GM18868 (cell line): ENCODE data around the gene OBP2B.
"Not testable (repeated sequence)": the region's sequence is repeated elsewhere in the genome, so short reads cannot be mapped to it uniquely, and the experiment has no call there.

Source experiments
- ATAC-seq: cut with Tn5 transposase; IDR thresholded peaks from one replicate; pipeline ENCODE4 v1.9.1; 2021; ENCODE audit warnings: mild to moderate bottlenecking, moderate library complexity; ENCODE audit not compliant: unreplicated experiment

The OBP2B gene, protein sequence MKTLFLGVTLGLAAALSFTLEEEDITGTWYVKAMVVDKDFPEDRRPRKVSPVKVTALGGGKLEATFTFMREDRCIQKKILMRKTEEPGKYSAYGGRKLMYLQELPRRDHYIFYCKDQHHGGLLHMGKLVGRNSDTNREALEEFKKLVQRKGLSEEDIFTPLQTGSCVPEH

GRCh38 chr9:133208880-133209300 is at the start of gene OBP2B:
TSS of gene OBP2B (minus strand) at chr9:133209250. CDS start at chr9:133209199, 51 bp downstream.
- not testable (repeated sequence) for ATAC-seq

DNA sequence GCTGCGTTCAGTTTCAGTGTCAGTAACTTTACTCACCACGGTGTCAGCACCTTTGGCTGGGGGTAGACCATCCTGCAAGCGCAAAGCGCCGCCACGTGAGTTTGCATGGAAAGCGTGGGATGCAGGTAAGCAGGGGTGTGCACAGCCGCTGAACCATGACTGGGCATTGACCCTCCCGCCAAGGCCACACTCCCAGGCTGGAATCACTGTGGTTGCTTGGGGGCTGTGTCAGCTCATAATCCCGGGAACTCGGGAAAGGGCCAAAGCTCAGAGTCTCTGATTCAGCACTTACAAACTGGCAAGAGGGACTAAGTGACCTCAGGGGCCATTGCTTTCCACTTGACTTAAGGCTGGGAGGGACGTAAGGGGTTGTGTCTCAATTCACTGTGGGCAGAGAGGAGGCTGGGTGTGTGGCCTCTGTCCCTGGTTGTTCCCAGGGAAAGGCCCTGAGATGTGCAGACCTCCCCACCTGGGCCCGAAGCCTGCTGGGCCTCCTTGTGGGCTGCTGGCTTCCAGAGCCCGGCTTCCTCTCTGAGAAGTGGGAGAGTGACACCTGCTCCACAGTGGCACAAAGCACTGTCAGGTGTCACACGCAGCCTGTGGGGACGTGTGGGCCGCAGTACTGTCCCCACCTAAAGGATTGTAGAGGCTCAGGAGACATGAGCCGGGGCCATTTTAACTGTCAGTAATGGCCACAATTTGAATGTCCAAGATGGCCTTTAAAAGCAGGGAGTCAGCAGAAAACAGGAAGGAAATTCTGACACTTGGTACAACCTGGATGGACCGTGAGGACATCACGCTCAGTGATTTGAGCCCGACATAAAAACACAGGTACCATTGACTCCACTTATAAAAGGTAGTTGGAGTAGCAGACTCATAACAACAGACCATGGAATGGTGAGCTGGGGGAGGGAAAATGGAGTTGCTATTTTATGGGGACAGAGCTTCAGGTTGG is 49.3 kb upstream of the OBP2B start:
- no peak for ATAC-seq

DNA sequence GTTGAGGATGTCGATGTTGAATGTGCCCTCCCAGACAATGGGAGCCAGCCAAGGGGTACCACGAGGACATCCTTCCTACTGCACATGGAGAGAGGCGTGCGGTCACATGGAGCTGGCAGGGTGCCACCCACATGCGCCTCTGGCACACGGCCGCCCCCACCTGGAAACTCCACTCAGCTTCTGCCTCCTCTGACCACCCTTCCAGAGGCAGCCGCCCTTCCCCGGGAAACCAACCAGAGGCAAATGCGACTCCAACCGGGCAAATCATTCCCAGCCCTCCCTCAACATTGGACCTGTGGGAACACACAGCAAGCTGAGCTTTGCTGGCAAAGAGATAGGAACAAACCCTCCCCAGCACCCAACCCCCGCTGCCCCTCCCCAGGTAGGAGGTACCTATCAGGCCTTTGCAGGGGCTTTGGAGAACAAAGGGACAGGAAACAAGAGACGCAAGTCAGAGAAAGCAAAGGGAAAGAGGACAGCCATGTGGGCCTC is 48.5 kb upstream of the OBP2B start:
- ATAC-seq: no peak

GRCh38 chr9:133256686-133257091 is 47.6 kb upstream of the OBP2B start:
- ATAC-seq: no peak

DNA sequence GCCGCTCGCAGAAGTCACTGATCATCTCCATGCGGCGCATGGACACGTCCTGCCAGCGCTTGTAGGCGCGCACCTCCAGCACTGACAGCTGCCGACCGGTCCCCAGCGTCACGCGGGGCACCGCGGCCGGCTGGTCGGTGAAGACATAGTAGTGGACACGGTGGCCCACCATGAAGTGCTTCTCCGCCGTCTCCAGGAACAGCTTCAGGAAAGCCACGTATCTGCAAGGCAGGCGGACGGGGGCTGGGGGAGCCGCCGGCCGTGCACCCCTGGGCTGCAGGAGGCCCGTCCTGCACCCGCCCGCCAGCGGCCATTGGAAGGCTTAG is 47.0 kb upstream of the OBP2B start:
- no peak for ATAC-seq

- ATAC-seq: no peak
Observed at GRCh38 chr9:133255371-133256135, 46.5 kb upstream of the OBP2B start.

- ATAC-seq: no peak
Observed at GRCh38 chr9:133254471-133254870, 45.4 kb upstream of the OBP2B start.

DNA sequence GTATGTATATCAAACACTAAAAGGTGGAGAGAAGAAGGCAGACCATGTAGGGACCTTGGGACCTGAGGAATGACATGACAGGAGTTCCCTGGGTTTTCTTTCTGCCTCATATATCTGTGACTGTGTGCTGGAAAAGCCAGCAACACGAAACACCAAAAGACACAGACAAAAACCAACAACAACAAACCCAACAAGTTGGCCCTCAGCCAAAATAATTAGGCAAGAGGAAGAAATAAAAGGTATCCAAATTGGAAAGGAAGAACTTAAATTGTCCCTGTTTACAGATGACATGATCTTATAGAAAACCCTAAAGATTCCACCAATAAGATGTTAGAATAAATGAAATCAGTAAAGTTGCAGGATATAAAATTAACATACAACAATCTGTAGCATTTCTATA is 44.2 kb upstream of the OBP2B start:
- no peak for ATAC-seq

DNA sequence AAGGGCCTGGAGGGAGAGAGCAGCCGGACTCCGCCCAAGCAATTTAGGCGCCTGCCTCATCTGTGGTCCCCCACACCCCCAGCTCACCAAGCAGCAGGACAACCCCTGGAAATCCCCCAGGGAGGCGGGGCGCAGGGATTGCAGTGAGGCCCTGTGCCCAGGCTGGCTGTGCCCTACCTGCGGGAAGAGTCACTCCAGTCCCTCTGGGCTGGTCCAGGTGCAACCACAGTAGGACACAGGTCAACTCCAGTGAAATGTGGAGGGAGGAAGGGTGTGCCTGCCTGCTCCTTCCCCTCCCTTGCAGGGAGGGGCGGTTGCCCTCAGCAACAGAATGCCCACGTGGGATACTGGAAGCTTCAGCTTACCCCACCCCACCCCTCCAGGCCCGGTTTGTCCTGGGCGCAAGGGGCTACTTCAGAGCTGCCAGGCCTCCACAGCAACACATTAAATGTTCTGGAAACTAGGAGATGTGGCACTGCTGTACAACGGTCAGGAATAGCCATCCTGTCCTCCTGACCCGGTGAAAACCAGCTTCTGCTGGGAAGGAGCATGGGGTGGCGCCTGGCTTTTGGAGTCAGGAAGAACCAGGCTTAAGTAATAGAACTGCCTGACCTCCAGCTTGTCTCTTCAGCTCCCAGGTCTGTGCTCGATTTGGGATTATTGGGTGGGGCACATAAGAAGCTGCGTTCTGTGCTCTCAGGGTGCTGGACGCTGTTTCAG is 43.4 kb upstream of the OBP2B start:
- no peak for ATAC-seq

DNA sequence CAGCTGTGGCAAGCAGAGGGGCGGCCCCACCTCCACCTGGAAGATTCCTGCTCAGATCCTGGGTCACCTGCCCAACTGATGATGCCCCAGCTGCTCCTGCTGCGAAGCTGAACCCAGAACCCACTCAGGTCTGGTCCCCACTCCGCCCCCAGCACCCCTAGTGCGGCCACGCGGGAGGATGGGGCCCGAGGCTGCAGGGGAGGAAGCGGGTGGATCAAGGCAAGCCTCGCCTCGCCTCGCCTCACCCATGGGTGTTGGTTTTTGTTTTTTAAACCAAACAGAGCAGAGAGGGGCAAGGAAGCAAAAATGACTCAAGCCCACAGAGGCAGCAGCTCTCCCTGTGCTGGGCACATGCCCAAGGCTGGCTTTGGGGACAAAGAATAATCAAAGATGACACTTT is 42.7 kb upstream of the OBP2B start:
- no peak for ATAC-seq

- ATAC-seq: not testable (repeated sequence)
Observed at GRCh38 chr9:133251221-133251620, 42.2 kb upstream of the OBP2B start.

- ATAC-seq: no peak
Observed at GRCh38 chr9:133250741-133251170, 41.7 kb upstream of the OBP2B start.

DNA sequence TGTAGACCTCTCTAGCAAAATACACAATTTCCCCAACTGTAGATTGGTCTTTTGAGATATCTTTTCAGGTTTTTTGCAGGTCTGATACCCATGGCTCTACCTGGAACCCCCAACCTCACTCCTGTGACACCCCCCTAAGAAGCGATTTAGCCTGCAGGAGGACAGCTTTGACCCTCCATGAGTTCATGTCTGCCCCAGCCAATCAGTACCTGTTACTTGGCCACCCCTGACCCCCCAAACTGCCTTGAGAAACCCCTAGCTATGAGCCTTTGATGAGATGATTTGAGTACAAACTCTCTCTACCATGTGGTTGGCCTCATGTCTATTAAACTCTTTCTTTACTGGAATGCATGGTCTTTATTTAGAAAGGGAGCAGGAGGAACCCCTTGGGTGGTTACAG is 40.3 kb upstream of the OBP2B start:
- ATAC-seq: no peak

DNA sequence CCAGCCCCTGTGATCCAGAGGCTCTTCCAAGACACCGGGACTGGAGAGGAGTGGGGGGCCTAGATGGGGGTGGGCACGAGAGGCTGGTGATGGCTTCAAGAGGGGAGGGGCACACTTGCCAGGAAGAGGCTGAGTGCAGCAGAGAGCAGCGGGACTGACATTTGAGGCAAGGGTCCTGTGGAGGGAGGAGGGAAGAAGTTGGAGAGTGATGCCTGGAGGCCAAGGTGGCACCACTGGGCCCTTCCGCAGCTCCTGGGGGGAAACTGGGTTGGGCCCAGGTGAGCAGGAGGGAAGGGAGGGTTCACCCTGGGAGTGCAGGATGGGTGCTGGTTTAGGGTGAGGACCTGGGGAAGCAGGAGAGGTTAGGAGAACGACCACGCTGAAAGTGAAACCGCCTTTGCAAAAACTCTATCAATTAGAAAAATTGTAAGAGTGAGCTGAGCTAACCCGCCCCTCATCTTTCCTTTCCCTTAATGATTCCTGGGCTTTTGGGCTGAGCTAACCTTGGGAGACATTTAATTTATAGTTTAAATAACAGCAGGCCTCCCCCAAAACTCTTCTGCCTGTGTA is 39.8 kb upstream of the OBP2B start:
- no peak for ATAC-seq

- no peak for ATAC-seq
Observed at GRCh38 chr9:133247632-133248031, 38.6 kb upstream of the OBP2B start.

- ATAC-seq: no peak
Observed at GRCh38 chr9:133246991-133247390, 37.9 kb upstream of the OBP2B start.

DNA sequence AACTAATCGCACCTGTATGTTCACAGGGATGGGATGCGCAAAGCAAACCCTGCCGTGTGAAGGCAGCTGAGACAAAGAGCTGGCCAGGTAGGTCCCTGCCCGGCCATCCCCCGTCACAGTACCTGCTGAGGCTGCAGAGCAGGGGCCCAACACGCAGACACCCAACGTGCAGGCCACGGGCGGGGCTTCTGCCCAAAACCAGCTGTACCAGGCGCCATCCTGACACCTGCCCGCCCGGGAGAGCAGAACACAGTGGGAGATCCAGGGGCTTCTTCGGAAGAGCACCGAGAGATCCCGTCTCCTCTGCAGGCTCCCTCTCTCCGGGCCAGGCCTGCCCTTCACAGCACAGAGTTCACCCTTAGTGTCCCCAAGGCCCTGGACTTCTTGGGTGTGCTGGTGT is 37.5 kb upstream of the OBP2B start:
- no peak for ATAC-seq

GRCh38 chr9:133242991-133243390 is 33.9 kb upstream of the OBP2B start:
- ATAC-seq: no peak

DNA sequence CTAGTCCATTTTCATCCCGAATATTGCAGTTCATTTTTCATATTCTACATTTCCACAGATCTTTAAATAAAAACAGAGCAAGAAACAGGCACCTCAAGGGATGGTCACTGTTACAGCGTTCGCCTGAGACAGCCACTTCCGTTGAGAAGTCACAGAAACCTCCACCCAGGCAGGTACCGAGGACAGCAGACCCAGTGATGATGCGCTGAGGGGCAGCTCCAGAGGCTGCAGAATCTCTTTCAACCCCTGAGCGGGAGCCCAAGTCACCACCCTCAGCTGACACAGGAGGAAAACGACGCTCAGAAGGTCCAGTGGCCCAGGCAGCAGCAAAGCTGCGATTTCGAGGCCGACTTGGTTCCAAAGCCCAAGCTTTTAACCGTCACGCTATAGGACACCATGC is 33.2 kb upstream of the OBP2B start:
- ATAC-seq: no peak

GRCh38 chr9:133239533-133240090 is 30.6 kb upstream of the OBP2B start:
- ATAC-seq: no peak
